K562 (cell line): Measurements from ENCODE around the gene ATG7. TPM values are rescaled to one million over a fixed set of nuclear protein-coding genes. Genes with fewer than 3 reads are reported as not detected.

ENCODE experiments used
- ATAC-seq: fragments of 200-7000 bp; cut with Tn5 transposase; 3 replicates; pipeline ENCODE4 v1.9.1; 2020; ENCODE audit warnings: moderate library complexity
- BruUV-seq: library from RNA; stranded (reverse); fragments of 400-500 nt; replicated peaks from 2 replicates; lab custom pipeline; 2021; lab: Mats Ljungman, UMichigan
- CTCF ChIA-PET: fragments of 300-600 bp; formaldehyde crosslinking; extraction: SDS; loops from one replicate; lab custom pipeline; 2021; ENCODE audit warnings: low intra/inter-chr PET ratio; lab: Yijun Ruan, JAX
- POLR2A ChIA-PET: fragments of 300-600, 350-650 bp; sonication (Branson Sonifier 250); formaldehyde crosslinking; extraction: SDS; loops from one replicate; lab custom pipeline; 2021; ENCODE audit warnings: antibody characterized with exemption, inconsistent platforms; lab: Yijun Ruan, JAX
- DNase-seq, 4 experiments: peaks; one replicate each; pipeline versions ENCODE4 v3.0.0 to v3.0.0-alpha.2; 2011 to 2018; ENCODE audit warnings: low spot score in 3 of 4, mixed read lengths in 3 of 4; ENCODE audit errors: extremely low read depth in 1 of 4
- FAIRE-seq: peaks from 2 replicates; lab custom pipeline; 2011; peaks lifted over from hg19 to GRCh38; lab: Jason Lieb, UNC
- H2AFZ ChIP-seq: 2 replicates; pipeline ENCODE4 v1.6.0; 2011; ENCODE audit warnings: low read depth, low read length, control low read depth, inconsistent platforms
- H3K27ac ChIP-seq: fragments of 200-600 bp; 3 replicates; pipeline ENCODE4 v1.8.0; 2011; ENCODE audit warnings: low read depth, mild to moderate bottlenecking, control low read depth, inconsistent platforms, low read length, moderate library complexity, mixed read lengths; ENCODE audit errors: extremely low read depth
- H3K27me3 ChIP-seq, 2 experiments: fragments of 300-600 bp in 1 of 2; 2 replicates in 1 of 2; 3 replicates in 1 of 2; pipeline versions ENCODE4 v1.6.0 to v1.8.0; 2011; ENCODE audit warnings: inconsistent platforms in 2 of 2, low read length in 2 of 2, mild to moderate bottlenecking in 1 of 2, mixed read lengths in 1 of 2, moderate library complexity in 1 of 2; ENCODE audit not compliant: control insufficient read depth in 2 of 2, insufficient read depth in 2 of 2
- H3K36me3 ChIP-seq: fragments of 300-600 bp; 3 replicates; pipeline ENCODE4 v1.8.0; 2011; ENCODE audit warnings: mild to moderate bottlenecking, low read length, inconsistent platforms; ENCODE audit not compliant: control insufficient read depth, insufficient read depth
- H3K4me1 ChIP-seq, 2 experiments: fragments of 200-600 bp in 1 of 2; replicated peaks in 1 of 2; 2 replicates in 1 of 2; 3 replicates in 1 of 2; pipeline versions ENCODE4 v1.5.1 to v1.8.0; 2011; ENCODE audit warnings: inconsistent platforms in 2 of 2, low read length in 2 of 2, mild to moderate bottlenecking in 1 of 2, mixed read lengths in 1 of 2, moderate library complexity in 1 of 2; ENCODE audit not compliant: control insufficient read depth in 2 of 2, insufficient read depth in 2 of 2
- H3K4me2 ChIP-seq: 2 replicates; pipeline ENCODE4 v1.6.1; 2011; ENCODE audit warnings: low read length, control low read depth, inconsistent platforms, mixed read lengths; ENCODE audit not compliant: insufficient read depth
- H3K4me3 ChIP-seq: fragments of 200-600 bp; sonication (generic), shearing (Covaris generic); 2 replicates; pipeline ENCODE4 v1.5.1; 2016; ENCODE audit warnings: control low read depth, inconsistent platforms
- H3K79me2 ChIP-seq: fragments of 200-600 bp; 3 replicates; pipeline ENCODE4 v1.8.0; 2011; ENCODE audit warnings: low read length, inconsistent platforms; ENCODE audit not compliant: control insufficient read depth, insufficient read depth
- H3K9ac ChIP-seq, 2 experiments: 2 replicates each; pipeline versions ENCODE4 v1.6.0 to v1.6.1; 2011; ENCODE audit warnings: low read depth in 2 of 2, low read length in 2 of 2, control low read depth in 1 of 2, inconsistent platforms in 1 of 2, mild to moderate bottlenecking in 1 of 2, mixed read lengths in 1 of 2; ENCODE audit not compliant: insufficient read depth in 1 of 2
- H3K9me1 ChIP-seq: one replicate; pipeline ENCODE4 v1.6.0; 2011; ENCODE audit warnings: inconsistent platforms, mild to moderate bottlenecking, low read length, moderate library complexity; ENCODE audit not compliant: control insufficient read depth, insufficient read depth
- H3K9me3 ChIP-seq: replicated peaks from 2 replicates; pipeline ENCODE4 v1.5.1; 2011; ENCODE audit warnings: low read depth, low read length, inconsistent platforms; ENCODE audit not compliant: control insufficient read depth, insufficient read depth
- H4K20me1 ChIP-seq: replicated peaks from 2 replicates; pipeline ENCODE4 v1.6.1; 2011; ENCODE audit warnings: low read length, inconsistent platforms, mixed read lengths; ENCODE audit not compliant: control insufficient read depth, insufficient read depth
- ADNP ChIP-seq: fragments of 200-800 bp; sonication (Bioruptor generic); IDR thresholded peaks from 2 replicates; pipeline ENCODE4 v1.6.1; 2016; ENCODE audit warnings: missing genetic modification characterization, missing compliant biosample characterization
- FUS ChIP-seq: fragments of 200-400 bp; formaldehyde crosslinking; optimal IDR thresholded peaks from 2 replicates; pipeline ENCODE3; 2017; ENCODE audit warnings: low read depth, low read length
- GTF2F1 ChIP-seq: IDR thresholded peaks from 2 replicates; pipeline ENCODE4 v1.6.1; 2011; ENCODE audit warnings: low read depth, low read length, improper control_type of control experiment
- HDAC6 ChIP-seq: IDR thresholded peaks from 2 replicates; pipeline ENCODE4 v1.6.1; 2012; ENCODE audit warnings: low read depth, mild to moderate bottlenecking, control low read depth, inconsistent platforms, low read length, moderate library complexity
- IFI16 ChIP-seq: fragments of 250-450 bp; sonication (Bioruptor Pico); IDR thresholded peaks from 2 replicates; pipeline ENCODE4 v2.1.2; 2022; ENCODE audit warnings: mild to moderate bottlenecking, inconsistent platforms
- NCOA6 ChIP-seq: fragments of 450-650 bp; IDR thresholded peaks from 2 replicates; pipeline ENCODE4 v1.6.1; 2017; ENCODE audit warnings: mild to moderate bottlenecking
- NEUROD1 ChIP-seq: fragments of 150-350 bp; IDR thresholded peaks from 2 replicates; pipeline ENCODE4 v1.6.1; 2014; ENCODE audit warnings: borderline replicate concordance, low read length, low read depth; ENCODE audit not compliant: partially characterized antibody
- RBFOX2 ChIP-seq: fragments of 200-400 bp; formaldehyde crosslinking; IDR thresholded peaks from 2 replicates; pipeline ENCODE4 v1.6.1; 2017; ENCODE audit warnings: low read depth, mild to moderate bottlenecking, low read length, moderate library complexity
- TRIM24 ChIP-seq, 2 experiments: fragments of 450-650 bp; IDR thresholded peaks; 2 replicates each; pipeline ENCODE4 v1.6.1; 2016
- ZNF184 ChIP-seq: sonication (generic); formaldehyde crosslinking; IDR thresholded peaks from 2 replicates; pipeline ENCODE4 v1.5.0; 2020; ENCODE audit warnings: missing genetic modification reagents
- ZNF239 ChIP-seq: fragments of 250-450 bp; sonication (Bioruptor Pico); IDR thresholded peaks from 2 replicates; pipeline ENCODE4 v1.4.0; 2020; ENCODE audit warnings: mild to moderate bottlenecking
- ZNF431 ChIP-seq: sonication (generic); formaldehyde crosslinking; IDR thresholded peaks from 2 replicates; pipeline ENCODE4 v1.8.0; 2022; ENCODE audit warnings: mild to moderate bottlenecking, missing genetic modification reagents
- ZSCAN29 ChIP-seq: fragments of 450-650 bp; IDR thresholded peaks from 2 replicates; pipeline ENCODE4 v1.6.1; 2017
- WGBS: fragments of 100-300 bp; shearing (Covaris generic); methylation state at CpG from one replicate; pipeline ENCODE4 v1.1.6; 2016; ENCODE audit warnings: low coverage, mixed read lengths; ENCODE audit not compliant: insufficient coverage; ENCODE audit errors: missing lambda C conversion rate; 5-methylcytosine and 5-hydroxymethylcytosine counted together
- in situ Hi-C: fragments of 300-500 bp; cut with MboI; formaldehyde crosslinking; loops from 4 replicates; pipeline ENCODE4 v1.15.0; 2018; ENCODE audit warnings: inconsistent platforms, mixed read lengths
- intact Hi-C: fragments of 100-400 bp; cut with micrococcal nuclease; formaldehyde crosslinking; loops from 2 replicates; pipeline ENCODE4 v1.14.2; 2022
- polyA plus RNA-seq, 8 experiments: library from polyadenylated mRNA; depleted of rRNA in 4 of 8; stranded (reverse) in 5 of 8; unstranded in 3 of 8; fragments of >200 nt; fragmentation: Nextera tagmentation in 2 of 8; fragmentation: Illumina TruSeq in 1 of 8; extraction: Ambion mirVana in 2 of 8; extraction: Trizol in 1 of 8; gene quantifications; 2 replicates each; pipeline versions ENCODE4 v1.2.1 to v1.2.3, GENCODE V29; 2011 to 2014; ENCODE audit warnings: inconsistent platforms in 1 of 8, missing spikeins in 1 of 8
- total RNA-seq, 7 experiments: library from RNA; depleted of rRNA in 6 of 7; stranded (reverse); fragments of >200 nt in 6 of 7; fragmentation: Illumina TruSeq in 2 of 7; extraction: Trizol in 2 of 7; gene quantifications; 2 replicates each; pipeline versions ENCODE4 v1.2.1 to v1.2.3, GENCODE V29; 2011 to 2021; ENCODE audit warnings: low replicate concordance in 1 of 7
- TF ChIP-seq, protein P1 (sequence below): fragments of 450-650 bp; IDR thresholded peaks from 2 replicates; pipeline ENCODE4 v1.6.1; 2017; ENCODE audit warnings: mild to moderate bottlenecking, moderate library complexity
- TF ChIP-seq, protein P2 (sequence below): fragments of 200-800 bp; sonication (Bioruptor generic); IDR thresholded peaks from 2 replicates; pipeline ENCODE4 v1.6.1; 2017; ENCODE audit warnings: missing genetic modification characterization, missing compliant biosample characterization
- TF ChIP-seq, protein P3 (sequence below): fragments of 250-450 bp; sonication (Bioruptor Pico); IDR thresholded peaks from 2 replicates; pipeline ENCODE4 v1.5.0; 2022; ENCODE audit warnings: mild to moderate bottlenecking
- TF ChIP-seq, protein P4 (sequence below): fragments of 450-650 bp; IDR thresholded peaks from 2 replicates; pipeline ENCODE4 v1.6.1; 2016; ENCODE audit warnings: antibody characterized with exemption

ATG7 gene
- total and polyA plus RNA-seq, 9 of the 15 experiments (the other 6 are each of a cell fraction or from before 2014, with no cell fraction given), result 18.3 to 45.3 (median 33.6) TPM

- no TSS peak for BruUV-seq
- intact Hi-C loops (no loop called here), in situ Hi-C loops (no loop called here)
- Histone ChIP-seq H2AFZ (no peak overlapping the region), H3K9ac (no peak overlapping the region), H3K4me3 (no peak overlapping the region), H3K36me3 (no peaks in the 10 kb centered on the region; the same call in 2 of the 3 replicates), H3K9me1 (no peaks in the 10 kb centered on the region), H4K20me1 (no peaks in the 10 kb centered on the region; the same call in 1 of the 2 replicates), H3K27ac (no peak overlapping the region), H3K79me2 (no peaks in the 10 kb centered on the region), H3K9me3 (no peaks in the 10 kb centered on the region), H3K27me3 (no peaks in the 10 kb centered on the region), H3K4me2 (no peak overlapping the region), H3K4me1 (no peaks in the 10 kb centered on the region; a peak in 1 of 5 replicates)
- DNase-seq (no peak), FAIRE-seq (no peak), ATAC-seq (no peak)
- CTCF ChIA-PET, result no interaction called here
- WGBS, result 65% methylated on average over 11 of the region's 11 CpGs
- POLR2A ChIA-PET, result interaction anchor here (1.0 kb wide), 1 partner anchor 20 kb away, joined by 6 read pairs; no protein-coding TSS in a partner anchor
- TF ChIP-seq ADNP (tag), result no peak
- TF ChIP-seq NEUROD1, result no peak
- TF ChIP-seq, protein P1, sequence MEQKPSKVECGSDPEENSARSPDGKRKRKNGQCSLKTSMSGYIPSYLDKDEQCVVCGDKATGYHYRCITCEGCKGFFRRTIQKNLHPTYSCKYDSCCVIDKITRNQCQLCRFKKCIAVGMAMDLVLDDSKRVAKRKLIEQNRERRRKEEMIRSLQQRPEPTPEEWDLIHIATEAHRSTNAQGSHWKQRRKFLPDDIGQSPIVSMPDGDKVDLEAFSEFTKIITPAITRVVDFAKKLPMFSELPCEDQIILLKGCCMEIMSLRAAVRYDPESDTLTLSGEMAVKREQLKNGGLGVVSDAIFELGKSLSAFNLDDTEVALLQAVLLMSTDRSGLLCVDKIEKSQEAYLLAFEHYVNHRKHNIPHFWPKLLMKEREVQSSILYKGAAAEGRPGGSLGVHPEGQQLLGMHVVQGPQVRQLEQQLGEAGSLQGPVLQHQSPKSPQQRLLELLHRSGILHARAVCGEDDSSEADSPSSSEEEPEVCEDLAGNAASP, result no peak
- no peak for TF ChIP-seq HDAC6
- TF ChIP-seq, protein P2, sequence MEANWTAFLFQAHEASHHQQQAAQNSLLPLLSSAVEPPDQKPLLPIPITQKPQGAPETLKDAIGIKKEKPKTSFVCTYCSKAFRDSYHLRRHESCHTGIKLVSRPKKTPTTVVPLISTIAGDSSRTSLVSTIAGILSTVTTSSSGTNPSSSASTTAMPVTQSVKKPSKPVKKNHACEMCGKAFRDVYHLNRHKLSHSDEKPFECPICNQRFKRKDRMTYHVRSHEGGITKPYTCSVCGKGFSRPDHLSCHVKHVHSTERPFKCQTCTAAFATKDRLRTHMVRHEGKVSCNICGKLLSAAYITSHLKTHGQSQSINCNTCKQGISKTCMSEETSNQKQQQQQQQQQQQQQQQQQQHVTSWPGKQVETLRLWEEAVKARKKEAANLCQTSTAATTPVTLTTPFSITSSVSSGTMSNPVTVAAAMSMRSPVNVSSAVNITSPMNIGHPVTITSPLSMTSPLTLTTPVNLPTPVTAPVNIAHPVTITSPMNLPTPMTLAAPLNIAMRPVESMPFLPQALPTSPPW, result no peak
- TF ChIP-seq GTF2F1, result no peak
- TF ChIP-seq ZSCAN29, result no peak
- TF ChIP-seq ZNF431, result no peak
- TF ChIP-seq NCOA6, result no peak
- no peak for TF ChIP-seq FUS
- TF ChIP-seq ZNF184 (CRISPR knock-in tag), result no peak
- TF ChIP-seq TRIM24 (IDR thresholded peaks at IDR 0.05), result no peak
- no peak for TF ChIP-seq RBFOX2
- no peak for TF ChIP-seq IFI16 (CRISPR knock-in tag)
- TF ChIP-seq, protein P3, sequence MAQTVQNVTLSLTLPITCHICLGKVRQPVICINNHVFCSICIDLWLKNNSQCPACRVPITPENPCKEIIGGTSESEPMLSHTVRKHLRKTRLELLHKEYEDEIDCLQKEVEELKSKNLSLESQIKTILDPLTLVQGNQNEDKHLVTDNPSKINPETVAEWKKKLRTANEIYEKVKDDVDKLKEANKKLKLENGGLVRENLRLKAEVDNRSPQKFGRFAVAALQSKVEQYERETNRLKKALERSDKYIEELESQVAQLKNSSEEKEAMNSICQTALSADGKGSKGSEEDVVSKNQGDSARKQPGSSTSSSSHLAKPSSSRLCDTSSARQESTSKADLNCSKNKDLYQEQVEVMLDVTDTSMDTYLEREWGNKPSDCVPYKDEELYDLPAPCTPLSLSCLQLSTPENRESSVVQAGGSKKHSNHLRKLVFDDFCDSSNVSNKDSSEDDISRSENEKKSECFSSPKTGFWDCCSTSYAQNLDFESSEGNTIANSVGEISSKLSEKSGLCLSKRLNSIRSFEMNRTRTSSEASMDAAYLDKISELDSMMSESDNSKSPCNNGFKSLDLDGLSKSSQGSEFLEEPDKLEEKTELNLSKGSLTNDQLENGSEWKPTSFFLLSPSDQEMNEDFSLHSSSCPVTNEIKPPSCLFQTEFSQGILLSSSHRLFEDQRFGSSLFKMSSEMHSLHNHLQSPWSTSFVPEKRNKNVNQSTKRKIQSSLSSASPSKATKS (CRISPR knock-in tag), result no peak
- TF ChIP-seq, protein P4, sequence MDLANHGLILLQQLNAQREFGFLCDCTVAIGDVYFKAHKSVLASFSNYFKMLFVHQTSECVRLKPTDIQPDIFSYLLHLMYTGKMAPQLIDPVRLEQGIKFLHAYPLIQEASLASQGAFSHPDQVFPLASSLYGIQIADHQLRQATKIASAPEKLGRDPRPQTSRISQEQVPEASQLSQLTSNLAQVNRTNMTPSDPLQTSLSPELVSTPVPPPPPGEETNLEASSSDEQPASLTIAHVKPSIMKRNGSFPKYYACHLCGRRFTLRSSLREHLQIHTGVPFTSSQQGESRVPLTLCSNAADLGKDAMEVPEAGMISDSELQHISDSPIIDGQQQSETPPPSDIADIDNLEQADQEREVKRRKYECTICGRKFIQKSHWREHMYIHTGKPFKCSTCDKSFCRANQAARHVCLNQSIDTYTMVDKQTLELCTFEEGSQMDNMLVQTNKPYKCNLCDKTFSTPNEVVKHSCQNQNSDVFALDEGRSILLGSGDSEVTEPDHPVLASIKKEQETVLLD, result no peak
- TF ChIP-seq ZNF239 (CRISPR knock-in tag), result no peak
These were observed 258.0 kb downstream of the ATG7 start for GRCh38 chr3:11530153-11530721.
